Activated CD4-positive, alpha-beta T cell treated with anti-CD3 and anti-CD28 coated beads for 36 hours (primary cell): ENCODE measurements around the gene TMEM121B. TPM values are rescaled to one million over a fixed set of nuclear protein-coding genes. Genes with fewer than 3 reads are reported as not detected.

Experiments
- ATAC-seq: fragments of 200-7000 bp; cut with Tn5 transposase; one replicate; pipeline ENCODE4 v1.10.0; 2021; ENCODE audit warnings: mild to moderate bottlenecking, moderate library complexity
- CTCF ChIA-PET: fragments of 350-600 bp; sonication (Branson Sonifier 250); formaldehyde crosslinking; loops from one replicate; lab custom pipeline; 2021; ENCODE audit warnings: antibody characterized with exemption; lab: Charles Lee
- POLR2A ChIA-PET: fragments of 350-600 bp; sonication (Branson Sonifier 250); formaldehyde crosslinking; loops from one replicate; lab custom pipeline; 2021; ENCODE audit warnings: antibody characterized with exemption, inconsistent platforms; lab: Charles Lee
- DNase-seq: peaks from one replicate; pipeline ENCODE4 v3.0.0-alpha.2; 2020
- H3K27ac Mint-ChIP-seq: one replicate; pipeline ENCODE4 v1.8.0; 2021; ENCODE audit warnings: mixed read lengths
- H3K27me3 Mint-ChIP-seq: one replicate; pipeline ENCODE4 v1.8.0; 2021; ENCODE audit warnings: mixed read lengths
- H3K36me3 Mint-ChIP-seq: one replicate; pipeline ENCODE4 v1.8.0; 2021; ENCODE audit warnings: low read depth, mixed read lengths
- H3K4me1 Mint-ChIP-seq: one replicate; pipeline ENCODE4 v1.8.0; 2021; ENCODE audit warnings: mixed read lengths
- H3K4me3 Mint-ChIP-seq: one replicate; pipeline ENCODE4 v1.8.0; 2021; ENCODE audit warnings: mild to moderate bottlenecking, moderate library complexity, mixed read lengths
- H3K9me3 Mint-ChIP-seq: one replicate; pipeline ENCODE4 v1.8.0; 2021; ENCODE audit warnings: low read depth, mixed read lengths
- intact Hi-C, 2 experiments: fragments of 100-400 bp; cut with DNase I in 1 of 2; cut with micrococcal nuclease in 1 of 2; formaldehyde crosslinking; loops; one replicate each; pipeline versions ENCODE4 v1.14.2 to v1.15.1; 2022 to 2024; cut with DNase I, micrococcal nuclease
- total RNA-seq, 2 experiments: library from RNA; stranded (reverse); gene quantifications; one replicate each; pipeline ENCODE4 v1.2.3, GENCODE V29; 2021

The TMEM121B gene
- total RNA-seq, 2 experiments from 2014 or later: 0.14 to 0.19 TPM

- intact Hi-C loops: no loop called here
- ChIA-PET POLR2A (no interaction called here), CTCF (interaction anchor here (0.7 to 5.4 kb wide), 3 partner anchors 99 to 429 kb away, joined by 3 to 48 read pairs (median 4); no protein-coding TSS in a partner anchor)
- Mint-ChIP-seq H3K27ac (no peak overlapping the region), H3K36me3 (no peaks in the 10 kb centered on the region), H3K27me3 (no peaks in the 10 kb centered on the region), H3K9me3 (no peaks in the 10 kb centered on the region), H3K4me3 (no peak overlapping the region), H3K4me1 (peaks cover 22% of the 10 kb centered on the region)
- ATAC-seq: no peak
- DNase-seq: no peak
Observed at GRCh38 chr22:17072877-17073276, 48.3 kb downstream of the TMEM121B start.

Other genes starting within 250 kb of the TMEM121B start
- gene GAB4, start 113.1 kb downstream of the TMEM121B start, total RNA-seq: not detected
- gene IL17RA, start 36.4 kb downstream of the TMEM121B start, total RNA-seq: 10 to 100 TPM; 13.1 to 13.3 TPM
- 10 to 100 TPM; 51.6 to 69.0 TPM for gene HDHD5, start 37.9 kb upstream of the TMEM121B start, total RNA-seq
- gene ADA2, start 98.1 kb upstream of the TMEM121B start, total RNA-seq: 1 to 10 TPM; 5.4 to 6.1 TPM
- gene CECR2, start 248.1 kb upstream of the TMEM121B start, total RNA-seq: under 1 TPM in 1 of 2 experiments, not detected in 1; 0.18 TPM